Hematopoietic multipotent progenitor cell treated with erythropoietin and hydrocortisone succinate and interleukin-3 and kit ligand, for 6 days (in vitro differentiated cells): ENCODE data around the gene EEF1AKMT1.

ENCODE experiments used
- DNase-seq: peaks from one replicate; pipeline ENCODE4 v3.0.0-alpha.2; 2015

Gene EEF1AKMT1

GRCh38 chr13:20717581-20718542 is 55.9 kb downstream of the EEF1AKMT1 start:
- no peak for DNase-seq

DNA sequence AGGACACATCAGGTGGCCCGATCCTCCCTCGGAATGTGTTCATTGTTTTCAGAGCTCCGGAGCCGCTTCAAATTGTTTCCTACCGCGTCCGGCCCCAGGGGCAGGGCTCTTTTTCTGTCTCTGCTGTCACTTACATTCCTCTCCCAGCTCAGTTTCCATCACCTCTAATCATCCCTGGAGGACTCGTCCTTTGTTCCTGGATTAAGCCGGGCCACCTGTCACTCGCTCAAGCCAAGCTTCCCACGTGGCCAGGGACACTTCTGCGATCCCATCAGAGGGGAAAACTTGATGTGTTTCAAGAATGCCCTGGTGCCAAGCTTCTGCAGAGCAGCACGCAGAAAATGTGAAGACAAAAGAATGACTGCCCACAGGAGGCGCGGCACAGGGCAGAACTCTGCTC is 56.8 kb downstream of the EEF1AKMT1 start:
- DNase-seq, result no peak

DNA sequence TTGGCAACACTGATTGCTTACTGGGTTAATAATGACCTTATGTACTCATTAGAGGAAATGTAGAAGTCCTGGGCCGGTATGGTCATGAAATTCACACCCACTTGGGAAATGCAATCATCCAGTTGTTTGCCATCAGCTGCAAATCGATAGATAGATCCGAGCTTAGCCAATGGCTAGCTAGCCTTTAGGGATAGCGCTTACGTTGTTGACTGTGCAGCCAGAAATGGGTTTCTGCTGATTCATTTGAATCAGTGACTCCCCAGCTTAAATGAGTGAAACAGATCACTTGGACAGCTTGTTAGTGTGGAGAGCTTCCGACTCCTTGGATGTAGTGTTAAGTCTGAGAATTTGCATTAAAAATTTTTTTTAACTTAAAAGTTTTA is 58.4 kb downstream of the EEF1AKMT1 start:
- DNase-seq, result no peak

- no peak for DNase-seq
Observed at GRCh38 chr13:20714563-20715329, 59.0 kb downstream of the EEF1AKMT1 start.

GRCh38 chr13:20714161-20714560 is 59.6 kb downstream of the EEF1AKMT1 start:
- no peak for DNase-seq

DNA sequence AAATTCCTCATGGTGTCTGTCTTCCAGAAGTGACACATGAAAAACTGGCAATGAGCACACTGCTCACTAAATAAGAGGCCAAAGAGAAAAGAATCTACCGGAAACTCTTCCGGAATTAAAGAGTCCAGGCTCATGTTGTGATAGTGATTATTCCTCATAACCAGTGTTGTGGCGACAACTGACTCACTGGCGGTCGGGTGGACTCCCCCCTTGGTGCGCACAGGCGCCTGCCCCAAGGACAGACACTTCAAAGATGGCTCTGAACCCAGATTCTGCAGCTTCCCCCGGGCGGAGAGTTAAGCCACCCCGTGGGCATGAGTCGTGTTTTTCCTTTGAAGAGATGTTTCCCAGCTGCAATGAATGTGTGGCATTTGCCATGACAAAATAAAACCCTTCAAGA is 60.0 kb downstream of the EEF1AKMT1 start:
- DNase-seq, result no peak

DNA sequence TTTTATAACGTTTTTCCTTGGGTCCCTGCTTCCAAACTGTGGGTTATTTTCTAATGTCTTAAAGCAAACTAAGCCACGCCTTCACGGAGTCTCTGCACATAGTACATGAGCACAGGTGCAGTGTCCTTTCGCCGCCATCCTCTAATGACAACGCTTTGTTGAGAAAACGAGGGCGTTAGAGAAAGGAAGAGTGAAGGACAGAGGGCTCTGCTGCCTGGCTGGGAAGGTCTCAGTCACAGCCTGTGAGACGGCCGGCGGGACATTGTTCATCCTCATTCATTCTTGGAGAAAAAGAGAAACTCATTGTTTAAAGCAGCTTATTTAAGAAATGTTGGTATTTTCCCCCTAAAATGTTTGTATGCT is 60.8 kb downstream of the EEF1AKMT1 start:
- no peak for DNase-seq

DNA sequence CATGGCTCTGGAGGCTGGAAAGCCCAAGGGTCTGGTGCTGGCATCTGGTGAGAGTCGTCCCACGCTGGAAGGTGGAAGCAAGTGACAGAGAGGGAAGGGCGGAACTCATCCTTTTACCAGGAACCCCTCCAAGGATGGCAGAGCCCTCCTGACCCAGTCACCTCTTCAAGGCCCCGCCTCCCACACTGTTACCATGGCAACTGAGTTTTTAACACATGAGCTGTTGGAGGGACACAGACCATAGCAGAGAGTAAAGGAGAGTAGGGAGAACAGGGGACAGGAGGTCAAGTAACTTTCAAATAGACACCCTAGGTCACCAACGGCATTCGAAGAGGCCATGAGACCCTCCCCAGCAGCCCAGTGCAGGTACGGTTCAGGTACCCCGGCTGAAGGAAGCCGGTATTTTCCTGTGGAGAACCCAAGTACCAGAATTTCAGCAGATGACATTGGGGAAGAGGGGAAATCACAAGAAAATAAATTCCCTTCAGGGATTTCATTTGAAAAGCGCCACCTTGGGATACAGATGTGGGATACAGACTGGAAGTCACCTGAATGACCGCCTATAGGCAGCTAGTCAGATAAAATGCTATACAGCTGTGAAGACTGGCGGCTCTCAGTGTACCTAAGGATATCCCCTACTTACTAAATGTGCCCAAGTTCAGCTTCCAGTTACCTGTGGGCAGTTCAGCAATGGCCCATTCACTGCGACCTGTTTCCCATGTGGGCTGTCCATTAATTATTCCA is 62.3 kb downstream of the EEF1AKMT1 start:
- peak; percentile 27 for DNase-seq

DNA sequence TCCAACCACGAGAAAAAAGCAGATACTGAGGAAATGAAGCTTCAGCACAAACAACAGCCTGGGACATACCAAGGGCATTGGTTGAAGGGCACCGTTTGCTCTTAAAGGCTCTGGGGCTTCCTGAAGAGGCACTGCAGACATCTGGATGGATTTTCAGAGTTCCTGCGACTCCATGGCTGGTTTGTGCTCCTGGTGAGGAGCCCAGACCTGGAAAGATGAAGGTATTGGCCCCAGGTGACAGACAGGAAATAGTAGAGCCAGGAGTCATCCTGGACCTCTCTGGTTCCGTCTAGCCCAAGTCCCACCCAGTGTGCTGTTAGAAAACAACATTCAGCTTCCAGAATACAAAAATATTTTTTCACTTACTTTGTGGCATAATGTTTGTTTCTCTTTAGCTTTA is 64.0 kb downstream of the EEF1AKMT1 start:
- no peak for DNase-seq

- no peak for DNase-seq
Observed at GRCh38 chr13:20709369-20709768, 64.4 kb downstream of the EEF1AKMT1 start.

GRCh38 chr13:20708216-20708615 is 65.5 kb downstream of the EEF1AKMT1 start:
- no peak for DNase-seq

DNA sequence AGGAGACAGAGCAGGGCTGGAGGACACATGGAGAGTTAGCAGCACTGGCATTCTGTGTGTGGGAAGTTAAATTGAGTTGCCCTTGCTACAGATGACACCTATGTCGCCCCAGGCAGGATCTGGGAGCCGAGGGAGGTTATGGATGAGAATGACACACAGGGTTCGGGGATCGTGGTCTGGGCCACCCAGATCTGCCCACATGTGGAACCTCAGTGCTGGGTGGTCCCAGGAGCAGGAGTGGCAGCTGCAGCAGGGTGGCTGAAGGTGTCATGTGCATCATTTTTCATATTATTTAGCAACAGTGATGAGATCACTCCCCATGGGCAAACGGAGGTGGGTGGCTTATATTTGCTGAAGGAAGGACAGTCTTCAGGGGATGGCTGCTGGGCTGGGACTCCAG is 67.1 kb downstream of the EEF1AKMT1 start:
- no peak for DNase-seq

GRCh38 chr13:20704459-20705069 is 69.2 kb downstream of the EEF1AKMT1 start:
- DNase-seq, result no peak

GRCh38 chr13:20703780-20704458 is 69.8 kb downstream of the EEF1AKMT1 start:
- DNase-seq, result peak; percentile 86

DNA sequence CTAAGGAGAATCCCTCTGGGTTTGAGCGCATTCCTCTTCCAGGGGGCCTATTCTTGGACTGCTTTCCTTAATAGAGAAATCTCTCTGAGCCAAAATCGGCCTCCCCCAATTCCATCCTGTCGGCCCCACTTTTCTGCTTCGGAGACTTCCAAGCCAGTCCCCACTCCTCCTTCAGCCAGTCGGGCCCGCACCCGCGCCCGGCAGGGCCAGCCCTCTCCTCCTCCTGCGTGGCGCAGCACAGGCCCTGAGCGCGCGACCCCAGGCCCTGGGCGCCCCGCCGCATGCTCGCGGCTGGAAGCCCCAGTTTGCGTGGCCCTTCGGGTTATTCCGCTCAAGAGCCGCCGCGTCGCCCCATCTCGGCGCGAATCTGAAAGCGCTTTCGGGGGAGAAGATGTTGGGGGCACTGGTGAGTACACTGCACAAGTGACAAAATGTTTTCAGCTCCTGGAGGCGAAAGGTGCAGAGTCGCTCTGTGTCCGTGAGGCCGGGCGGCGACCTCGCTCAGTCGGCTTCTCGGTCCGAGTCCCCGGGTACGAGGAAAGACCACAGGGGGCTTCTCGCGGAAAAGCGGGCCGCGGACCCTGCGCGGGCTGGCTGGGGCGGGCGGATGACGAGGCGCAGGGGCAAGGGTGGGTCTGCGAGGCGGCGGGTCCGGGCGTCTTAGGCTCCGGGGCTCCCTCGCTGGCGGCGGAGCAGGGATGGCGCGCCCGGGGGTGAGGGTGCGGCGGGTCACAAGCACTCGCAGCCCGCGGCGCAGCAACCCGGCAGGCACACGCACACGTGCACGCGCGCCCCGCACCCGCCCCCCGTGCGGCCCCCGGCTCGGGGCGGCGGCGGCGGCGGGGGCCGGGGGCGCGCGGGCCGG is 70.6 kb downstream of the EEF1AKMT1 start, which contains the start of gene IL17D:
Gene IL17D (plus strand): TSS at position 785 of the 865 bp plus-strand sequence. CDS start 303 bp downstream, outside the sequence.
- DNase-seq, result peak; percentile 49

DNA sequence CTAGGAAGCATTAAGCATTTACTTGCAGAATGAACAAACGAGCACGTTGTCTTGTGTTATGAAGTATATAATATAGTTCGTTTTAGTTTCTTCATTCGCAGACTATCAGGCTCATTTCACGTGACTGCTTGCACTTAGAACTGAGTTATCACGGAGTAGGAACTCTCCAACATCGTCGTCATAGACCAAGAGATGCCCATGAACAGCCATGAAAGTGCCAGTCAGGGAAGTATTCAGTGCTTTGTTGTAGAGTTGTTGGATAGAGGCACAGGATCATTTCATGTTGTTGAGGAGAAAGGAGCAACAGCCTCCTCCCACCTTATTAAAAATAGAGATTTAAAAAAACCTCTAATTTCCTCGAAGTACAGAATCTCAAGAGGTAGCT is 71.2 kb downstream of the EEF1AKMT1 start:
- DNase-seq, result peak; percentile 38

GRCh38 chr13:20701461-20701860 is 72.3 kb downstream of the EEF1AKMT1 start:
- no peak for DNase-seq

DNA sequence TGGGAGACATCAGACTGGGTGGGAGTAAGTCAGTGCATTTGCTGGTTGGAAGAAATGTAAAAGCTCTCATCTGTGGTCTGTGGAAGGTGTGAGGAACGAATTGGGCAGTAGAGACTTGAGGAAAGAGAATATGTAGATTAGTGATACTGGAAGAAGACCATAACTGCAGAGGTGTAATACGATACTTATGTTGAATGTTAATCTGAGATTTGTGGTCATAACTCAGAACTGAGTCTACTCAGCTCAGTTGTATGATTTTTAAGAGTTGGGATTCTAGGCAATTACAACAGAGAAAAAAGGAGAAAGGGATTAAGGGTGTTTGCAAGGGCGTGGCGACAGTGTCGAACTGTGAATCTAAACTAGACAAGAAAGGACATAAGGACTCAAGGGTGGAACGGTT is 73.5 kb downstream of the EEF1AKMT1 start:
- DNase-seq, result no peak

DNA sequence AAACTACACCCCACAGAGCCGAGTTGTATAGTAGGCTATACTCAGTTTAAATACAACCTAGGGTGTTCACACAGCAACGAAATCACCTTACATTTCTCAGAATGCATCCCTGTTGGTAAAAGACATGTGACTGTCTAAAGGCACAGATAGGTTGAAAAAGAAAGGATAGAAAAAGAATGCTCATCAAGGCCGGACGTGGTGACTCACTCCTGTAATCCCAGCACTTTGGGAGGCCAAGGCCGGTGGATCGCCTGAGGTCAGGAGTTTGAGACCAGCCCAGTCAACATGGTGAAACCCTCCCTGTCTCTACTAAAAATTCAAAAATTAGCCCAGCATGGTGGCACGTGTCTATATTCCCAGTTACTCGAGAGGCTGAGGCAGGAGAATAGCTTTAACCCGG is 74.0 kb downstream of the EEF1AKMT1 start:
- DNase-seq, result no peak

- peak; percentile 48 for DNase-seq
Observed at GRCh38 chr13:20696073-20696472, 77.7 kb downstream of the EEF1AKMT1 start.

DNA sequence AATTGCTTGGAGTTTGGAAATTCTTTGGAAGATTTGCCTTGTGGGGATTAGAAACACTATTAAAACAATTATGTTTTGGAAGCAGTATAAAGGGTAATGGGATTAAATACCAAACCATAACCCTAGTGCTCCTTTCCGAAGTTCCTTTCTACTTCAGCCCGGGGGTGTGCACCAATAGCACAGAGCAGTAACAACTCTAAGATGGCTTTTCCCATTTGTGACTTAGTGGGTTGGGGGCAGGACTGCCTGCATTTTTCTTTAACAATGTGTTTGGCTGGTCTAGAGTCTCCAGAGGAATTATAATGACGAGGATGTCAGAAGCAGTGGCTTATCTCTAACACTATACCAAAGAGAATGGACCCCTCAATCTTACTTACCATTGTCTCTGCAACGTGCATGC is 82.1 kb downstream of the EEF1AKMT1 start:
- no peak for DNase-seq
